A549 (cell line): ENCODE data around the gene DCHS2.

ENCODE experiments used
- BCL3 ChIP-seq: fragments of >200 bp; sonication (Bioruptor Twin); formaldehyde crosslinking; IDR thresholded peaks from 3 replicates; pipeline ENCODE4 v1.6.1; 2016
- CEBPB ChIP-seq, 2 experiments: fragments of >200 bp in 1 of 2; sonication (Bioruptor Twin) in 1 of 2; formaldehyde crosslinking in 1 of 2; IDR thresholded peaks; 2 replicates each; pipeline ENCODE4 v1.6.1; 2012 to 2016
- EP300 ChIP-seq, 2 experiments: fragments of >200 bp; sonication (Bioruptor Twin); formaldehyde crosslinking; IDR thresholded peaks; 2 replicates in 1 of 2; 3 replicates in 1 of 2; pipeline ENCODE4 v1.6.1; 2016 to 2017
- JUN ChIP-seq, 2 experiments: fragments of >200 bp; sonication (Bioruptor Twin); formaldehyde crosslinking; IDR thresholded peaks; 2 replicates in 1 of 2; 3 replicates in 1 of 2; pipeline ENCODE4 v1.6.1; 2016 to 2017
- KDM1A ChIP-seq: fragments of 200-600 bp; sonication (generic); IDR thresholded peaks from 2 replicates; pipeline ENCODE4 v1.6.1; 2016; ENCODE audit warnings: low read depth, mild to moderate bottlenecking
- MAZ ChIP-seq: fragments of 150-350 bp; IDR thresholded peaks from 2 replicates; pipeline ENCODE4 v1.6.1; 2014; ENCODE audit warnings: antibody characterized with exemption, low read depth, low read length, borderline replicate concordance
- POLR2A ChIP-seq: IDR thresholded peaks from 2 replicates; pipeline ENCODE4 v1.6.1; 2012; ENCODE audit warnings: mild to moderate bottlenecking, low read length
- POLR2AphosphoS2 ChIP-seq: conservative IDR thresholded peaks from 2 replicates; pipeline ENCODE4 v1.6.1; 2012; ENCODE audit warnings: low read length, improper control_type of control experiment, inconsistent platforms
- REST ChIP-seq: fragments of 200-600 bp; sonication (generic); IDR thresholded peaks from 2 replicates; pipeline ENCODE4 v1.6.1; 2016; ENCODE audit warnings: antibody characterized with exemption, mild to moderate bottlenecking, moderate library complexity
- ZFP36 ChIP-seq: fragments of 450-650 bp; IDR thresholded peaks from 2 replicates; pipeline ENCODE4 v1.6.1; 2014; ENCODE audit warnings: borderline replicate concordance; ENCODE audit not compliant: partially characterized antibody
- TF ChIP-seq, protein P1 (sequence below): fragments of >200 bp; sonication (Bioruptor Twin); formaldehyde crosslinking; IDR thresholded peaks from 3 replicates; pipeline ENCODE4 v1.5.1; 2016

DNA sequence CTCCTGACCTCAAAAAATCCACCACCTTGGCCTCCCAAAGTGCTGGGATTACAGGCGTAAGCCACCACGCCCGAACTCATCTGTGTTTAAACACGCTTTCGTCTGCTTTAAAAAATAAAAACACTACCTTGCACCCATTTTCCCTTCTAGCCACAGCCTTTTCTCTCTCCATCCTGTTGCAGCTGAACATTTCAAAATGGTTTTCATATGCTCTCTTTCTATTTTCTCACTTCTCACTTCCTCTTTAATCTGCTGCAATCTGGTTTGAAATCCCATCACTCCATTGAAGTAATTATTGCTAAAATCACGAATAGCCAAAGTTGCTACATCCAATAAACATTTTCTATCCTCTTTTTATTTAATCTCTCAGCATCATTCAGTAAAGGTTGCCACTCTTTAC lies 70.0 kb downstream of the DCHS2 start:
- TF ChIP-seq, protein P1, sequence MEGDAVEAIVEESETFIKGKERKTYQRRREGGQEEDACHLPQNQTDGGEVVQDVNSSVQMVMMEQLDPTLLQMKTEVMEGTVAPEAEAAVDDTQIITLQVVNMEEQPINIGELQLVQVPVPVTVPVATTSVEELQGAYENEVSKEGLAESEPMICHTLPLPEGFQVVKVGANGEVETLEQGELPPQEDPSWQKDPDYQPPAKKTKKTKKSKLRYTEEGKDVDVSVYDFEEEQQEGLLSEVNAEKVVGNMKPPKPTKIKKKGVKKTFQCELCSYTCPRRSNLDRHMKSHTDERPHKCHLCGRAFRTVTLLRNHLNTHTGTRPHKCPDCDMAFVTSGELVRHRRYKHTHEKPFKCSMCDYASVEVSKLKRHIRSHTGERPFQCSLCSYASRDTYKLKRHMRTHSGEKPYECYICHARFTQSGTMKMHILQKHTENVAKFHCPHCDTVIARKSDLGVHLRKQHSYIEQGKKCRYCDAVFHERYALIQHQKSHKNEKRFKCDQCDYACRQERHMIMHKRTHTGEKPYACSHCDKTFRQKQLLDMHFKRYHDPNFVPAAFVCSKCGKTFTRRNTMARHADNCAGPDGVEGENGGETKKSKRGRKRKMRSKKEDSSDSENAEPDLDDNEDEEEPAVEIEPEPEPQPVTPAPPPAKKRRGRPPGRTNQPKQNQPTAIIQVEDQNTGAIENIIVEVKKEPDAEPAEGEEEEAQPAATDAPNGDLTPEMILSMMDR, result no peak
- TF ChIP-seq EP300 (IDR thresholded peaks at IDR 0.05) (no peak), MAZ (no peak), POLR2A (no peak), ZFP36 (no peak), JUN (IDR thresholded peaks at IDR 0.05) (no peak), CEBPB (IDR thresholded peaks at IDR 0.05) (no peak), POLR2AphosphoS2 (no peak), KDM1A (no peak), REST (no peak), BCL3 (no peak)
